Activated CD4-positive, alpha-beta T cell treated with anti-CD3 and anti-CD28 coated beads, Interleukin-2, Interleukin-4, amounts not matched to agents 100 ng/mL and 50 ng/mL, durations not matched to agents 16 hours and 8 hours (primary cell): ENCODE measurements around the gene HSD17B11.
"Not testable (repeated sequence)": the region's sequence is repeated elsewhere in the genome, so short reads cannot be mapped to it uniquely, and the experiment has no call there.

Experiments used
- DNase-seq: peaks from one replicate; pipeline ENCODE4 v3.0.0-alpha.2; 2020; ENCODE audit warnings: low spot score

Gene HSD17B11

GRCh38 chr4:87356832-87357526 is 34.0 kb downstream of the HSD17B11 start:
- DNase-seq, result no peak

- DNase-seq, result no peak
Measured at GRCh38 chr4:87354168-87355102, 36.6 kb downstream of the HSD17B11 start.

GRCh38 chr4:87353592-87353991 is 37.4 kb downstream of the HSD17B11 start:
- peak; percentile 3 for DNase-seq

- no peak for DNase-seq
Measured at GRCh38 chr4:87345139-87345538, 45.8 kb downstream of the HSD17B11 start.

GRCh38 chr4:87342872-87343271 is 48.1 kb downstream of the HSD17B11 start:
- no peak for DNase-seq

- DNase-seq, result not testable (repeated sequence)
Measured at GRCh38 chr4:87341954-87342635, 48.9 kb downstream of the HSD17B11 start.

GRCh38 chr4:87339440-87339839 is 51.5 kb downstream of the HSD17B11 start:
- no peak for DNase-seq

- no peak for DNase-seq
Measured at GRCh38 chr4:87337361-87337760, 53.6 kb downstream of the HSD17B11 start.

GRCh38 chr4:87333267-87333666 is 57.7 kb downstream of the HSD17B11 start:
- no peak for DNase-seq

GRCh38 chr4:87330761-87331160 is 60.2 kb downstream of the HSD17B11 start:
- no peak for DNase-seq

GRCh38 chr4:87327136-87327535 is 63.9 kb downstream of the HSD17B11 start:
- DNase-seq, result no peak

- no peak for DNase-seq
Measured at GRCh38 chr4:87326460-87326859, 64.5 kb downstream of the HSD17B11 start.

- DNase-seq, result no peak
Measured at GRCh38 chr4:87322754-87323153, 68.2 kb downstream of the HSD17B11 start, which contains the start of gene HSD17B13. Gene HSD17B13 (minus strand): TSS chr4:87322882. CDS start chr4:87322841, 41 bp downstream.

GRCh38 chr4:87321888-87322287 is 69.1 kb downstream of the HSD17B11 start:
- DNase-seq, result no peak

- DNase-seq, result no peak
Measured at GRCh38 chr4:87317527-87317926, 73.5 kb downstream of the HSD17B11 start.

- DNase-seq, result no peak
Measured at GRCh38 chr4:87316961-87317360, 74.0 kb downstream of the HSD17B11 start.

- not testable (repeated sequence) for DNase-seq
Measured at GRCh38 chr4:87315000-87315399, 76.0 kb downstream of the HSD17B11 start.

GRCh38 chr4:87313756-87314155 is 77.2 kb downstream of the HSD17B11 start:
- no peak for DNase-seq

- DNase-seq, result no peak
Measured at GRCh38 chr4:87311684-87312083, 79.3 kb downstream of the HSD17B11 start.

- no peak for DNase-seq
Measured at GRCh38 chr4:87310691-87311335, 80.2 kb downstream of the HSD17B11 start.

- DNase-seq, result no peak
Measured at GRCh38 chr4:87309625-87310024, 81.4 kb downstream of the HSD17B11 start.

GRCh38 chr4:87306056-87306455 is 84.9 kb downstream of the HSD17B11 start:
- DNase-seq, result peak; percentile 36
